Stimulated activated CD4-positive, alpha-beta T cell treated with anti-CD3 and anti-CD28 coated beads, TNF-alpha, amount 100 ng/mL, for 48 hours (primary cell): ENCODE data around the gene STK32B.
"Not testable (repeated sequence)": the region's sequence is repeated elsewhere in the genome, so short reads cannot be mapped to it uniquely, and the experiment has no call there.

ENCODE experiments used
- DNase-seq, 3 donors: peaks; one replicate each; pipeline ENCODE4 v3.0.0-alpha.2; 2020; ENCODE audit warnings: low read depth in 3 of 3

Gene STK32B

GRCh38 chr4:5443976-5444802 lies 392.9 kb downstream of the STK32B start:
- DNase-seq = not testable (repeated sequence)

GRCh38 chr4:5444918-5445517 lies 393.7 kb downstream of the STK32B start:
- no peak for DNase-seq

- no peak for DNase-seq
Measured at GRCh38 chr4:5446595-5447226, 395.4 kb downstream of the STK32B start.

GRCh38 chr4:5447755-5448154 lies 396.5 kb downstream of the STK32B start:
- no peak for DNase-seq

- no peak for DNase-seq
Measured at GRCh38 chr4:5448221-5448620, 396.9 kb downstream of the STK32B start.

GRCh38 chr4:5451243-5451642 lies 400.0 kb downstream of the STK32B start:
- DNase-seq = no peak

GRCh38 chr4:5452156-5452555 lies 400.9 kb downstream of the STK32B start:
- DNase-seq = no peak

- no peak for DNase-seq
Measured at GRCh38 chr4:5455003-5455585, 403.8 kb downstream of the STK32B start.

GRCh38 chr4:5456296-5456845 lies 405.1 kb downstream of the STK32B start:
- DNase-seq = no peak

GRCh38 chr4:5458676-5459075 lies 407.4 kb downstream of the STK32B start:
- DNase-seq = no peak

GRCh38 chr4:5459236-5459635 lies 408.0 kb downstream of the STK32B start:
- no peak for DNase-seq

- no peak for DNase-seq
Measured at GRCh38 chr4:5460106-5460801, 409.0 kb downstream of the STK32B start.

- DNase-seq = no peak
Measured at GRCh38 chr4:5461477-5461876, 410.2 kb downstream of the STK32B start.

GRCh38 chr4:5462254-5462835 lies 411.1 kb downstream of the STK32B start:
- no peak for DNase-seq

GRCh38 chr4:5462896-5463295 lies 411.6 kb downstream of the STK32B start:
- no peak for DNase-seq

- no peak for DNase-seq
Measured at GRCh38 chr4:5463361-5463760, 412.1 kb downstream of the STK32B start.

- no peak for DNase-seq
Measured at GRCh38 chr4:5463936-5464650, 412.8 kb downstream of the STK32B start.

- no peak for DNase-seq
Measured at GRCh38 chr4:5465529-5465928, 414.2 kb downstream of the STK32B start.

- DNase-seq = no peak
Measured at GRCh38 chr4:5465956-5466355, 414.7 kb downstream of the STK32B start.

- no peak for DNase-seq
Measured at GRCh38 chr4:5467111-5467510, 415.8 kb downstream of the STK32B start.
